Measurements from ENCODE around the gene LMO7.

The LMO7 gene

GRCh38 chr13:75749407-75749806 lies 113.3 kb downstream of the LMO7 start:
- DNase-seq, result no peak

GRCh38 chr13:75751350-75751749 lies 115.2 kb downstream of the LMO7 start:
- DNase-seq, result no peak

- DNase-seq, result no peak
These were observed 116.7 kb downstream of the LMO7 start for GRCh38 chr13:75752826-75753225.

- DNase-seq, result no peak
These were observed 118.8 kb downstream of the LMO7 start for GRCh38 chr13:75754936-75755335.

- DNase-seq, result no peak
These were observed 121.2 kb downstream of the LMO7 start for GRCh38 chr13:75757336-75757735.

GRCh38 chr13:75759531-75759930 lies 123.4 kb downstream of the LMO7 start:
- no peak for DNase-seq

- DNase-seq, result no peak
These were observed 124.2 kb downstream of the LMO7 start for GRCh38 chr13:75760131-75761021.

GRCh38 chr13:75761369-75761768 lies 125.2 kb downstream of the LMO7 start:
- no peak for DNase-seq

- DNase-seq, result no peak
These were observed 126.2 kb downstream of the LMO7 start for GRCh38 chr13:75762076-75762937.

- DNase-seq, result no peak
These were observed 126.8 kb downstream of the LMO7 start for GRCh38 chr13:75762955-75763354.

- DNase-seq, result no peak
These were observed 127.4 kb downstream of the LMO7 start for GRCh38 chr13:75763512-75763911.

GRCh38 chr13:75764251-75764925 lies 128.3 kb downstream of the LMO7 start:
- DNase-seq, result no peak

- no peak for DNase-seq
These were observed 128.8 kb downstream of the LMO7 start for GRCh38 chr13:75764926-75765310.

- no peak for DNase-seq
These were observed 130.5 kb downstream of the LMO7 start for GRCh38 chr13:75766636-75767035.

GRCh38 chr13:75769141-75769905 lies 133.2 kb downstream of the LMO7 start:
- DNase-seq, result no peak

- DNase-seq, result no peak
These were observed 134.0 kb downstream of the LMO7 start for GRCh38 chr13:75770164-75770563.

GRCh38 chr13:75770592-75771011 lies 134.5 kb downstream of the LMO7 start:
- no peak for DNase-seq

GRCh38 chr13:75771226-75771625 lies 135.1 kb downstream of the LMO7 start:
- DNase-seq, result no peak

GRCh38 chr13:75771818-75772217 lies 135.7 kb downstream of the LMO7 start:
- no peak for DNase-seq

GRCh38 chr13:75774176-75774575 lies 138.0 kb downstream of the LMO7 start:
- no peak for DNase-seq

GRCh38 chr13:75776550-75776949 lies 140.4 kb downstream of the LMO7 start:
- DNase-seq, result no peak

- DNase-seq, result no peak
These were observed 143.3 kb downstream of the LMO7 start for GRCh38 chr13:75779393-75779792.
